ENCODE measurements around the gene LHX2. TPM values are rescaled to one million over a fixed set of nuclear protein-coding genes. Genes with fewer than 3 reads are reported as not detected.

Gene LHX2
- total RNA-seq, 1 donor from 2014 or later = not detected

DNA sequence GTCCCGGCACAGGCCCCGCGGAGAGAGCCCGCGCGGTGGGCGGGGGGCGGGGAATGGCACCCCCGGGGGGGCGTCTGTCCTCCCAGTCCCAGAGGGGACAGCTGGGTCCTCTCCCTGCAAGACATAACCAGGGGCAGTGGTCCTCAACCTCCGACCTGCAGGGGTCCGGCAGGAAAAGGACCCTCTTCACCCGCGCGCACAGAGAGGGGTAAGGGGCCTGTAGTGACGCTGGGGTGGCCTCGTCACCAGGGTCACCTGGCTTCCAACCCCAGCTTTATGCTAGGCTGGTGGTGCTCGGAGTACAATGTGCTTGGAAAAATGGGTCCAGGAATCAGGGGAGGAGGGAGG lies 34.2 kb downstream of the LHX2 start:
- TF ChIP-seq, protein P1, sequence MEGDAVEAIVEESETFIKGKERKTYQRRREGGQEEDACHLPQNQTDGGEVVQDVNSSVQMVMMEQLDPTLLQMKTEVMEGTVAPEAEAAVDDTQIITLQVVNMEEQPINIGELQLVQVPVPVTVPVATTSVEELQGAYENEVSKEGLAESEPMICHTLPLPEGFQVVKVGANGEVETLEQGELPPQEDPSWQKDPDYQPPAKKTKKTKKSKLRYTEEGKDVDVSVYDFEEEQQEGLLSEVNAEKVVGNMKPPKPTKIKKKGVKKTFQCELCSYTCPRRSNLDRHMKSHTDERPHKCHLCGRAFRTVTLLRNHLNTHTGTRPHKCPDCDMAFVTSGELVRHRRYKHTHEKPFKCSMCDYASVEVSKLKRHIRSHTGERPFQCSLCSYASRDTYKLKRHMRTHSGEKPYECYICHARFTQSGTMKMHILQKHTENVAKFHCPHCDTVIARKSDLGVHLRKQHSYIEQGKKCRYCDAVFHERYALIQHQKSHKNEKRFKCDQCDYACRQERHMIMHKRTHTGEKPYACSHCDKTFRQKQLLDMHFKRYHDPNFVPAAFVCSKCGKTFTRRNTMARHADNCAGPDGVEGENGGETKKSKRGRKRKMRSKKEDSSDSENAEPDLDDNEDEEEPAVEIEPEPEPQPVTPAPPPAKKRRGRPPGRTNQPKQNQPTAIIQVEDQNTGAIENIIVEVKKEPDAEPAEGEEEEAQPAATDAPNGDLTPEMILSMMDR (conservative IDR thresholded peaks at IDR 0.05; ENCODE audit: low read depth, low read length) = no peak
- H3K4me3 ChIP-seq (ENCODE audit: low read depth, low read length) = peak overlapping the region; percentile 48
- no peak for DNase-seq (ENCODE audit: low read depth)

DNA sequence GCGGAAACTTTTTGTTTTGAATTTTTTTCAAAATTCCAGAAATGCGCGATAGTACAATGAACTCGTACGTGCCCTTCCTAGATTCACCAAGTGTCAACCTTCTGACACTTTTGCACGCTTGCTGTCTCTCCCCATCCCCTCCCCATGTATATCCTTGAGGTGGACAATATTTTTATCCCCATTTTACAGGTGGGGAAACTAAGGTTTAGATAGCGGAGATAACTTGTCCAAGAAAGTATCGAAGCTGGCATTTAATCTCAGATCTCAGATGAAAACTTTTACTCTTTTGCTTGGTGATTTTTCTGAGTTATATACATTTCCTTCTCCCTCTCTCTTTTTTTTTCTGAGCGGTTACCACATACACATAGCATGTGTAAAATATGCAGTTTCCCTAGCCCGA lies 34.6 kb downstream of the LHX2 start:
- no peak overlapping the region for H3K4me3 ChIP-seq (ENCODE audit: low read depth, low read length)
- DNase-seq (ENCODE audit: low read depth) = no peak
- TF ChIP-seq, protein P1 (conservative IDR thresholded peaks at IDR 0.05; ENCODE audit: low read depth, low read length) = no peak

DNA sequence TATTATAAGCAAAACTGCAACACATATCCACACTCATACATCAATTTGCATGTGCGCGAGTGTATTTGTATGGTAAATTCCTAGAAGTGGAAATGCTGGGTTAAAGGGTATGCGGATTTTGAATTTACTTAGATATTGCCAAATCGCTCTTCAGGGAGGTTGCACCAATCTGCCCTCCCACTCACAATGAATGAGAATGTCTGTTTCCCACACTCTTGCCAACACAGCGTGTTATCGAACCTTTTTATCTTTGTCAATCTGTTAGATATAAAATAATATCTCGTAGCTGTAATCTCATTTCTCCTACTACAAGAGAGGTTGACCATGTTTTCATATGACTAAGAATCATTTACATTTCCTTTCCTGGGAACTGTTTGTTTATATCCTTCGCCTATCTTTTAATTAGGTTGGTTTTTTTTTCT lies 35.7 kb downstream of the LHX2 start:
- no peak for DNase-seq (ENCODE audit: low read depth)
- no peak overlapping the region for H3K4me3 ChIP-seq (ENCODE audit: low read depth, low read length)
- TF ChIP-seq, protein P1 (conservative IDR thresholded peaks at IDR 0.05; ENCODE audit: low read depth, low read length) = no peak

DNA sequence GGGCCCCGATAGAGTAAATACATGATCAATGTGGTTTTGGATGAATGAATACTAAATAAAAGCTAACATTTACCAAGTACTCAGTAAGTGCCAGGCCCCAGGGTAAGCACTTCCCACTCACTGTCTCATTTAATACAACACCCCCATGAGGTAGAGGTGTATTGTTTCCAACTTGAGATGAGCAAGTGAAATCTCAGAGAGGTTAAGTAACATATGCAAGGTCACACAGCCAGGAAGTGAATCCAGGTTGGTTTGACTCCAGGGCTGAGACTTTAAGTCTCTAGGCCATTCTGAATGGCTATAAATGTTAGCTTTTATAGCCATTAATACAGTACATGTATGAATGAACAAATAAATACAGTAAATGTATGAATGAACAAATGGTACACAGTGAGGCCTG lies 39.4 kb downstream of the LHX2 start:
- TF ChIP-seq, protein P1 (conservative IDR thresholded peaks at IDR 0.05; ENCODE audit: low read depth, low read length) = no peak
- no peak for DNase-seq (ENCODE audit: low read depth)
- H3K4me3 ChIP-seq (ENCODE audit: low read depth, low read length) = no peak overlapping the region

DNA sequence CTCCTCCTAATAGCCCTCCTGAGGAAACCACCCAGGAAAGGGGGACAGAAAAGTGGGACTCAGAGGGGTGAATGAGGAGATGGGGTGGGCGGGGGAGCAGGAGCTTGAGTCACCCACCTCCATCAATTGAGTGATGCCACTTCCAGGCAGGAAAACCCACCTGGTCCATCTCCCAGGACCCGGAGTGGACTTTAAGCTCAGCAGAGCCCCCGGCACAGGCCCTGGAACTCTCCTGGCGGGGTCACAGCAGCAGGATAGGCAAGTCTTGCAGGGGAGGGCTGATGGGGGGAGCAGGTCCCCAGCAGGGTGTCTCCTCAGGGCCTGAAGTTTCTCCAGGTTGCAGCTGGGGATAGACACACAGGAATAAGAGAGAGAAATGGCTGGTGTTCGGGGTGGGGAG lies 40.8 kb downstream of the LHX2 start:
- no peak overlapping the region for H3K4me3 ChIP-seq (ENCODE audit: low read depth, low read length)
- DNase-seq (ENCODE audit: low read depth) = no peak
- TF ChIP-seq, protein P1 (conservative IDR thresholded peaks at IDR 0.05; ENCODE audit: low read depth, low read length) = no peak

DNA sequence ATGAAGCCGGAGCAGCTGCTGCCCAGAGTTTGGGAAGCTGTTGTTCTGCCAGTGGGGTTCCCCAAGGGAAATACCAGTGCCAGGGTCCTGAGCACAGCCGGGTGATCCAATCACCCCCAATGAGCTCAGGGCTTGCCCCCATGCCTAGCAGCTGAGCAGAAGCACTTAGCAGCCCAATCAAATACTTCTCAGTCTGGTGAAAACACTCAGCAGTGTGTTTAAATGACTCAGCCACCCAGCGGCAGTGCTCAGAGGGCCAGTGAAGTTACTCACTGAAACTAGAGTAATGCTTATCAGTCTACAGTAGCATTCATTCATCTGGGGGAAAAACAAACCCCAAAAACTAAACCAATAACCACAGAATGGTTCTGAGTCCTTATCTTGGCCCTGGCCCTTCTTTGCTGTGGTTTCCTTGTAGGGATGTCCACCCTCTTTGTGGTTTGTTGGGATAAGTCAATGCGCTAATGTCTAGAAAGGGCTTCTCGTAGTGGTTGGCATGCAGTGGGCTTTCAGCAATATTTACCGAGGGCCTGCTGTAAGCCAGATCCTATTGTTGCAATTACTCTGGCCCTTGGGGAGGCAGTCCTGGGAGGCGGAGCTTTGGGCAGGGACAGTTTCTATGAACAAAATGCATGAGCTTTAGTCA lies 43.1 kb downstream of the LHX2 start:
- TF ChIP-seq, protein P1 (conservative IDR thresholded peaks at IDR 0.05; ENCODE audit: low read depth, low read length) = no peak
- no peak for DNase-seq (ENCODE audit: low read depth)
- no peak overlapping the region for H3K4me3 ChIP-seq (ENCODE audit: low read depth, low read length)
